Measurements from ENCODE around the gene REV1. TPM values are rescaled to one million over a fixed set of nuclear protein-coding genes. Genes with fewer than 3 reads are reported as not detected.

REV1 gene
- total and polyA plus RNA-seq, 9 of the 15 experiments (the other 6 are each of a cell fraction or from before 2014, with no cell fraction given), result 12.8 to 54.4 (median 29.6) TPM

- no peak for TF ChIP-seq CEBPZ (IDR thresholded peaks at IDR 0.05; ENCODE audit: borderline replicate concordance, low read depth, low read length)
- no peak for TF ChIP-seq EP300 (IDR thresholded peaks at IDR 0.05; ENCODE audit: low read length)
- TF ChIP-seq THRA (IDR thresholded peaks at IDR 0.05), result no peak
- TF ChIP-seq RBM34 (IDR thresholded peaks at IDR 0.05; ENCODE audit: borderline replicate concordance, insufficient read depth, low read length), result no peak
- no peak for TF ChIP-seq JUND (IDR thresholded peaks at IDR 0.05; ENCODE audit: borderline replicate concordance, low read depth, low read length)
- no peak for TF ChIP-seq JUND (tag; IDR thresholded peaks at IDR 0.05; ENCODE audit: borderline replicate concordance, low read depth, low read length)
- TF ChIP-seq ZNF592 (IDR thresholded peaks at IDR 0.05), result no peak
Measured at GRCh38 chr2:99451686-99452085, 38.1 kb downstream of the REV1 start (continued).
